ENCODE measurements around the gene SLC25A18. TPM values are rescaled to one million over a fixed set of nuclear protein-coding genes. Genes with fewer than 3 reads are reported as not detected.

Gene SLC25A18
- total RNA-seq, 3 donors from 2014 or later: 6.6 to 18.7 (median 14.7) TPM

DNA sequence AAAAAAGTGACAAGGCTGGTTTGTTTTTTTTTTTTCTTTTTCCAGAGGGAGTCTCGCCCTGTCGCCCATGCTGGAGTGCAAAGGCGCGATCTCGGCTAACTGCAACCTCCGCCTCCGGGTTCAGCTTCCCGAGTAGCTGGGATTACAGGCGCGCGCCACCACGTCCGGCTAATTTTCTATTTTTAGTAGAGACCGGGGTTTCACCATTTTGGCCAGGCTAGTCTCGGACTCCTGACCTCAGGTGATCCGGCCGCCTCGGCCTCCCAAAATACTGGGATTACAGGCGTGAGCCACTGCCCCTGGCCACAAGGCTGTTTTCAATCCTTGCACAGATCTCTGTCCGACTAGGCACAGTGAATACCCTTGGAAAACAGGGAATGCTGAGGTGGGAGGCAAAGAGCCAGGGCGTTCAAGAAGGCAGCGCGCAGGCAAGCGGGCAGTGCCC lies 64.7 kb downstream of the SLC25A18 start:
- Histone ChIP-seq H3K4me3 (peak overlapping the region; percentile 88 to 100 (median 95)), H3K36me3 (no peaks in the 10 kb centered on the region), H3K27ac (peak overlapping the region; percentile 92 to 95), H3K9me3 (no peaks in the 10 kb centered on the region), H3K27me3 (no peaks in the 10 kb centered on the region), H3K4me1 (peaks cover 0 to 12% of the 10 kb centered on the region in 2 donors)
- intact Hi-C loops (cut with DNase I; ENCODE audit: low total_unique reads): no loop called here
- TF ChIP-seq POLR2AphosphoS5 (IDR thresholded peaks at IDR 0.05): no peak
- TF ChIP-seq POLR2A (IDR thresholded peaks at IDR 0.05): no peak
- TF ChIP-seq, protein P1, sequence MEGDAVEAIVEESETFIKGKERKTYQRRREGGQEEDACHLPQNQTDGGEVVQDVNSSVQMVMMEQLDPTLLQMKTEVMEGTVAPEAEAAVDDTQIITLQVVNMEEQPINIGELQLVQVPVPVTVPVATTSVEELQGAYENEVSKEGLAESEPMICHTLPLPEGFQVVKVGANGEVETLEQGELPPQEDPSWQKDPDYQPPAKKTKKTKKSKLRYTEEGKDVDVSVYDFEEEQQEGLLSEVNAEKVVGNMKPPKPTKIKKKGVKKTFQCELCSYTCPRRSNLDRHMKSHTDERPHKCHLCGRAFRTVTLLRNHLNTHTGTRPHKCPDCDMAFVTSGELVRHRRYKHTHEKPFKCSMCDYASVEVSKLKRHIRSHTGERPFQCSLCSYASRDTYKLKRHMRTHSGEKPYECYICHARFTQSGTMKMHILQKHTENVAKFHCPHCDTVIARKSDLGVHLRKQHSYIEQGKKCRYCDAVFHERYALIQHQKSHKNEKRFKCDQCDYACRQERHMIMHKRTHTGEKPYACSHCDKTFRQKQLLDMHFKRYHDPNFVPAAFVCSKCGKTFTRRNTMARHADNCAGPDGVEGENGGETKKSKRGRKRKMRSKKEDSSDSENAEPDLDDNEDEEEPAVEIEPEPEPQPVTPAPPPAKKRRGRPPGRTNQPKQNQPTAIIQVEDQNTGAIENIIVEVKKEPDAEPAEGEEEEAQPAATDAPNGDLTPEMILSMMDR (IDR thresholded peaks at IDR 0.05): no peak
- peak in 1 of 2 donors; percentile 20 for DNase-seq (ENCODE audit: low spot score in 2 of 2)

DNA sequence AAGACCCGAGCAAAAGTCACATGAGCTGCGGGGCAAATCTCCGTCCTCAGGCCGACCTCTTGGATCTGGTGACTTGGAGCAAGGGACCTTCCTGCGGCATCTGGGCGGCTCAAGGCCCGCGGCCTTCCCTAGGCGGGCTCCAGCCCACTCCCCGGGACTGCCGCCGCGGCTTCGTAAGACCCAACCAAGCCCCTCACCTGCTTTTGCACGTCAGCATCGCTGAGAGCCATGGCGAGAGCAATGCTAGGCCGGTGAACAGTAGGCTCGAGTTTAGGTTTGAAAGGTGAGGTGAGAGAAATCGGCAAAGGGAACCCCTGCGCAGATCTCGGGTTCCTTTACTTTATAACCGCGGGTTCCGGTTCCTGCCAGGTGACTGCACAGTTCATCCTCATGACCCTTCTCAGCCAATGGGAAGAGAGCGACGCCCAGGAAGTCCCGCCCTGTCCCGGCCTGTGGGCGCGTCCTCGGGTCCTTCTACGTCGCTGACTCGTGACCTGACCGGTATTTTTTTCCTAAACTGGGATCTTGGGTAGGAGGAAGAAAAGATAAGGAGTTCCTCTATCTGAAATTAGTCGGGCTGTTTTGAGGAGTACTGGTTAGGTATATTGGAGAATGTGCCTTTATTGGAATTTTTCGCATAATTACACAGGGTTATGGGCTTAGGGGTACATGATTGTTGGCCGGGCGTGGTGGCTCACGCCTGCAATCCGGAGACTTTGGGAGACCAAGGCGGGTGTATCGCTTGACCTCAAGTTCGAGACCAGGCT lies 65.3 kb downstream of the SLC25A18 start, which contains the start of gene ATP6V1E1:
ATP6V1E1 (minus strand) TSS at position 344 of the 767 bp plus-strand sequence; CDS start at position 230, 114 bp downstream.
- H3K4me1 ChIP-seq: peaks cover 0 to 12% of the 10 kb centered on the region in 2 donors
- TF ChIP-seq, protein P1 (IDR thresholded peaks at IDR 0.05): no peak
- TF ChIP-seq POLR2AphosphoS5 (IDR thresholded peaks at IDR 0.05): peak; percentile 73 to 96 (median 89)
- peak; percentile 74 for TF ChIP-seq POLR2A (IDR thresholded peaks at IDR 0.05)
- intact Hi-C loops (cut with DNase I; ENCODE audit: low total_unique reads): no loop called here
- H3K4me3 ChIP-seq: peak within 1 kb of the TSS; percentile 88 to 100 (median 95)
- H3K27ac ChIP-seq: peak within 1 kb of the TSS; percentile 92 to 95
- no peaks in the 10 kb centered on the region for H3K27me3 ChIP-seq
- H3K36me3 ChIP-seq: no peaks in the 10 kb centered on the region
- DNase-seq (ENCODE audit: low spot score in 2 of 2): peak; percentile 96 to 98
- no peaks in the 10 kb centered on the region for H3K9me3 ChIP-seq

DNA sequence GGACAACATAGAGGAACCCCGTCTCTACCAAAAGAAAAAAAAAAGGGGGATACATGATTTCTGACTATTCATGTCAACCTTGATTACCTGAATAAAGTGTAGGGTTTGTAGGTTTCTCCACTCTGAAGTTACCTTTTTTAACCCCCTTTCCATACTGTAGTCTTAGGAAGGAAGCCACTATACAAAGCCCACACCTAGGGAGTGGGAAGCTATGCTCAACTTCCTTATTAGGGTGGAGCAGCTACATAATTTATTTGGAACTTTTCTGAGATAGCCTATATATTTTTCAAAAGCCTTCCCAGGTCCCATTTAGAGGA lies 65.8 kb downstream of the SLC25A18 start:
- Histone ChIP-seq H3K27ac (peak overlapping the region; percentile 92 to 95), H3K4me1 (peaks cover 0 to 12% of the 10 kb centered on the region in 2 donors), H3K36me3 (no peaks in the 10 kb centered on the region), H3K4me3 (peak overlapping the region; percentile 88 to 100 (median 95)), H3K27me3 (no peaks in the 10 kb centered on the region), H3K9me3 (no peaks in the 10 kb centered on the region)
- TF ChIP-seq POLR2A (IDR thresholded peaks at IDR 0.05) (no peak), POLR2AphosphoS5 (IDR thresholded peaks at IDR 0.05) (no peak)
- TF ChIP-seq, protein P1 (IDR thresholded peaks at IDR 0.05): no peak
- DNase-seq (ENCODE audit: low spot score in 2 of 2): peak in 1 of 2 donors; percentile 5
- intact Hi-C loops (cut with DNase I; ENCODE audit: low total_unique reads): no loop called here

DNA sequence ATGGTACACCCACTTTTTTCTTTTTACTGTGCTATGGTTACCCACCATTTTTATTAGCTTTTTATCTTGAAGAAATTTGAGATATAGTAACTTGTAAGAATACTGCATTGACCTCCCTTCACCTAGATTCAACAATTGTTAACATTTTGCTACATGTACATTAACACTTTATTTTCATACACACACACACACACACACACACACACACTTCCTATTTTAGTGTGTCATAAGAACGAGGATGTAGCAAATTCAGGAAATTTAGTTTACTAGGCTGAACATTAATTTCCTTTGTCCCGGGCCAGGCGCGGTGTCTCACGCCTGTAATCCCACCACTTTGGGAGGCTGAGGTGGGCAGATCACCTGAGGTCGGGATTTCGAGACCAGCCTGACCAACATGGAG lies 66.3 kb downstream of the SLC25A18 start:
- intact Hi-C loops (cut with DNase I; ENCODE audit: low total_unique reads): no loop called here
- peak overlapping the region in 1 of 2 donors; percentile 95 for H3K27ac ChIP-seq
- DNase-seq (ENCODE audit: low spot score in 2 of 2): peak in 1 of 2 donors; percentile 15
- H3K4me1 ChIP-seq: peaks cover 0 to 12% of the 10 kb centered on the region in 2 donors
- TF ChIP-seq POLR2A (IDR thresholded peaks at IDR 0.05) (no peak), POLR2AphosphoS5 (IDR thresholded peaks at IDR 0.05) (no peak)
- TF ChIP-seq, protein P1 (IDR thresholded peaks at IDR 0.05): no peak
- H3K27me3 ChIP-seq: no peaks in the 10 kb centered on the region
- no peak overlapping the region for H3K4me3 ChIP-seq
- no peaks in the 10 kb centered on the region for H3K36me3 ChIP-seq
- no peaks in the 10 kb centered on the region for H3K9me3 ChIP-seq

DNA sequence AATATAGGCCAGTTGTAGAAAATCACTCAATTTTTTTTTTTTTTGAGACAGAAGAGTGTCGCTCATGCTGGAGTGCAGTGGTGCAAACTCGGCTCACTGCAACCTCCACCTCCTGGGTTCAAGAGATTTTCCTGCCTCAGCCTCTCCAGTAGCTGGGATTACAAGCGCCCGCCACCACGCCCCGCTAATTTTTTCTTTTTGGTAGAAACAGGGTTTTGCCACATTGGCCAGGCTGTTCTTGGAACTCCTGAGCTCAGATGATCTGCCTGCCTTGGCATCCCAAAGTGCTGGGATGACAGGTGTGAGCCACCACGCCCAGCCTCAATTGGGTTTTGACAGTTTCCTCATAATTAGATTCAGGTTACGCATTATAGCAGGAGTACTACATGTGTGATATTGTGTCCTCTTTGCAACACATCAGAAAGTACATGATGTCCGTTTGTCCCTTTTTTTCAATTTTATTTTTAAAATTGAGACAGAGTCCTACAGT lies 67.8 kb downstream of the SLC25A18 start:
- no peak overlapping the region for H3K27ac ChIP-seq
- DNase-seq (ENCODE audit: low spot score in 2 of 2): peak in 1 of 2 donors; percentile 11
- intact Hi-C loops (cut with DNase I; ENCODE audit: low total_unique reads): no loop called here
- H3K27me3 ChIP-seq: no peaks in the 10 kb centered on the region
- H3K36me3 ChIP-seq: no peaks in the 10 kb centered on the region
- no peak overlapping the region for H3K4me3 ChIP-seq
- H3K9me3 ChIP-seq: no peaks in the 10 kb centered on the region
- TF ChIP-seq POLR2AphosphoS5 (IDR thresholded peaks at IDR 0.05) (no peak), POLR2A (IDR thresholded peaks at IDR 0.05) (no peak)
- TF ChIP-seq, protein P1 (IDR thresholded peaks at IDR 0.05): no peak
- H3K4me1 ChIP-seq: peaks cover 0 to 12% of the 10 kb centered on the region in 2 donors
